ENCODE data around the gene FIBP. TPM values are rescaled to one million over a fixed set of nuclear protein-coding genes. Genes with fewer than 3 reads are reported as not detected.
A peak's percentile ranks its signal among the peaks of the same experiment; 100 is the strongest.
"Not testable (repeated sequence)": the region's sequence is repeated elsewhere in the genome, so short reads cannot be mapped to it uniquely, and the experiment has no call there.

Gene FIBP
- total RNA-seq, 2 experiments from 2014 or later = 78.8 to 79.9 TPM

- Mint-ChIP-seq H3K36me3 (ENCODE audit: low read depth) (peaks cover 46% of the 10 kb centered on the region), H3K4me3 (no peak overlapping the region), H3K9me3 (no peaks in the 10 kb centered on the region), H3K27ac (peak overlapping the region; percentile 53), H3K27me3 (no peaks in the 10 kb centered on the region), H3K4me1 (ENCODE audit: low read depth) (peaks cover 45% of the 10 kb centered on the region)
- no peak for DNase-seq
- ChIA-PET CTCF (interaction anchor here (0.7 to 7.1 kb wide), 2 partner anchors 11 to 276 kb away, joined by 3 to 50 read pairs; no protein-coding TSS in a partner anchor), POLR2A (interaction anchor here (0.7 to 28.1 kb wide), 7 partner anchors 19 to 66 kb away, joined by 3 to 560 read pairs (median 4); partner anchors contain the start of genes CFL1, EFEMP2, MUS81 and SART1)
- intact Hi-C loops (cut with micrococcal nuclease) = loop anchor here (10.0 kb wide), 1 partner anchor 69 kb away; the partner anchor contains the start of gene SART1
- ATAC-seq = no peak
- TF ChIP-seq CTCF (IDR thresholded peaks at IDR 0.05) = no peak
Observed at GRCh38 chr11:65895482-65895981, 7.3 kb upstream of the FIBP start.

- no peak for TF ChIP-seq CTCF (IDR thresholded peaks at IDR 0.05)
- intact Hi-C loops (cut with micrococcal nuclease) = loop anchor here (10.0 kb wide), 1 partner anchor 71 kb away; the partner anchor contains the start of gene SART1
Observed at GRCh38 chr11:65894034-65894591, 5.8 kb upstream of the FIBP start.

GRCh38 chr11:65892661-65893317, 4.5 kb upstream of the FIBP start:
- H3K4me1 Mint-ChIP-seq (ENCODE audit: low read depth) = peaks cover 55% of the 10 kb centered on the region
- peak; percentile 32 for DNase-seq
- ChIA-PET POLR2A (interaction anchor here (0.8 to 28.1 kb wide), 9 partner anchors 8 to 73 kb away, joined by 3 to 560 read pairs (median 4); partner anchors contain the start of genes CFL1, EFEMP2, MUS81 and SART1), CTCF (interaction anchor here (0.6 to 10.5 kb wide), 11 partner anchors 8 to 225 kb away, joined by 3 to 283 read pairs (median 7); partner anchors contain the start of genes CFL1, EFEMP2, FOSL1 and MUS81)
- intact Hi-C loops (cut with micrococcal nuclease) = loop anchor here (10.0 kb wide), 1 partner anchor 72 kb away; the partner anchor contains the start of gene SART1
- H3K36me3 Mint-ChIP-seq (ENCODE audit: low read depth) = peaks cover 46% of the 10 kb centered on the region
- TF ChIP-seq CTCF (IDR thresholded peaks at IDR 0.05) = no peak
- no peaks in the 10 kb centered on the region for H3K9me3 Mint-ChIP-seq
- peak overlapping the region; percentile 75 for H3K27ac Mint-ChIP-seq
- no peaks in the 10 kb centered on the region for H3K27me3 Mint-ChIP-seq
- peak overlapping the region; percentile 94 for H3K4me3 Mint-ChIP-seq
- ATAC-seq = no peak

More at GRCh38 chr11:65894034-65894591, 5.8 kb upstream of the FIBP start:
- Mint-ChIP-seq H3K36me3 (ENCODE audit: low read depth) (peaks cover 46% of the 10 kb centered on the region), H3K27ac (peak overlapping the region; percentile 75), H3K4me3 (peak overlapping the region; percentile 94), H3K27me3 (no peaks in the 10 kb centered on the region), H3K4me1 (ENCODE audit: low read depth) (peaks cover 54% of the 10 kb centered on the region), H3K9me3 (no peaks in the 10 kb centered on the region)
- ChIA-PET POLR2A (interaction anchor here (0.6 to 28.1 kb wide), 11 partner anchors 18 to 242 kb away, joined by 3 to 560 read pairs (median 4); partner anchors contain the start of genes CFL1, EFEMP2, MUS81 and SART1), CTCF (interaction anchor here (0.9 to 7.1 kb wide), 9 partner anchors 9 to 128 kb away, joined by 3 to 50 read pairs (median 4); partner anchors contain the start of gene AP5B1)
- ATAC-seq = no peak
- peak; percentile 56 for DNase-seq

- H3K9me3 Mint-ChIP-seq, H3K27me3 Mint-ChIP-seq: not testable (repeated sequence)
- ChIA-PET POLR2A (interaction anchor here (0.9 to 28.1 kb wide), 14 partner anchors 8 to 468 kb away, joined by 3 to 560 read pairs (median 4); partner anchors contain the start of genes CFL1, EFEMP2, FOSL1 and MALAT1), CTCF (interaction anchor here (0.6 to 10.5 kb wide), 11 partner anchors 9 to 224 kb away, joined by 3 to 283 read pairs (median 5); partner anchors contain the start of genes CFL1, EFEMP2, FOSL1 and MUS81)
- peak overlapping the region; percentile 94 for H3K4me3 Mint-ChIP-seq
- ATAC-seq = peak; percentile 6
- peak; percentile 75 for DNase-seq
- intact Hi-C loops (cut with micrococcal nuclease) = loop anchor here (10.0 kb wide), 1 partner anchor 73 kb away; the partner anchor contains the start of gene SART1
- peaks cover 55% of the 10 kb centered on the region for H3K4me1 Mint-ChIP-seq (ENCODE audit: low read depth)
- peaks cover 42% of the 10 kb centered on the region for H3K36me3 Mint-ChIP-seq (ENCODE audit: low read depth)
- peak overlapping the region; percentile 75 for H3K27ac Mint-ChIP-seq
Observed at GRCh38 chr11:65892137-65892540, 3.9 kb upstream of the FIBP start.
